Measurements from ENCODE around the gene ATP6V1G2.

DNA sequence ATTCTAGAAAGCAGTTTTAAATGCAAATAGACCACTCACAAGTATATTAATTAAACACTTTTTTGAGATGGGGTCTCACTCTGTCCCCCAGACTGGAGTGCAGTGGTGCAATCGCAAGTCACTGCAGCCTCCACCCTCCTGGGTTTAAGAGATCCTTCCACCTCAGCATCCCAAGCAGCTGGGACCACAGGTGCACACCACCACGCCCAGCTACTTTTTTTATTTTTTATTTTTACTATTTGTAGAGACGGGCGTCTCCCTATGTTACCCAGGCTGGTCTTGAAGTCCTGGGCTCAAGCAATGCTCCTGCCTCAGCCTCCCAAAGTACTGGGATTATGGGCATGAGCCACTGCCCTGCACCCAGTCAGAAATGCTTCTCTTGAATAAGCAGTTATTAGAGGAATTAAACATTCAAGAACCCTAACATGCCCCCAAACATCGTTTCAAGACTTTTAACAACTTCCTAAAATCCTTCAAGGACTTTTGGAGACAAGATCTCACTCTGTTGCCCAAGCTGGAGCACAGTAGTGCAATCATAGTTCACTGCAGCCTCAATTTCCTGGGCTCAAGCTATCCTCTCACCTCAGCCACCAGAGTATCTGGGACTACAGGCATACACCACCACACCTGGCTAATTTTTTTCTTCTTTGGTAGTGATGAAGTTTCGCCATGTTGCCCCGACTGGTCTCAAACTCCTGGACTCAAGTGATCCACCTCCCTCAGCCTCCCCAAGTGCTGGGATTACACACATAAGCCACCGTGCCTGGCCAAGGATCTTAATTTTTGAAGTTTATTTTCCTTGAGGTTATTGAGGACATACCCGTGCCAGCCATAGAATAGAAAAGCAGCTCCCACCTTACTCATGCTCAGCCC is 14.4 kb downstream of the ATP6V1G2 start:
- TF ChIP-seq, protein P1, sequence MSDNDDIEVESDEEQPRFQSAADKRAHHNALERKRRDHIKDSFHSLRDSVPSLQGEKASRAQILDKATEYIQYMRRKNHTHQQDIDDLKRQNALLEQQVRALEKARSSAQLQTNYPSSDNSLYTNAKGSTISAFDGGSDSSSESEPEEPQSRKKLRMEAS (IDR thresholded peaks at IDR 0.05; ENCODE audit: low read depth, low read length): no peak
- TF ChIP-seq, protein P2, sequence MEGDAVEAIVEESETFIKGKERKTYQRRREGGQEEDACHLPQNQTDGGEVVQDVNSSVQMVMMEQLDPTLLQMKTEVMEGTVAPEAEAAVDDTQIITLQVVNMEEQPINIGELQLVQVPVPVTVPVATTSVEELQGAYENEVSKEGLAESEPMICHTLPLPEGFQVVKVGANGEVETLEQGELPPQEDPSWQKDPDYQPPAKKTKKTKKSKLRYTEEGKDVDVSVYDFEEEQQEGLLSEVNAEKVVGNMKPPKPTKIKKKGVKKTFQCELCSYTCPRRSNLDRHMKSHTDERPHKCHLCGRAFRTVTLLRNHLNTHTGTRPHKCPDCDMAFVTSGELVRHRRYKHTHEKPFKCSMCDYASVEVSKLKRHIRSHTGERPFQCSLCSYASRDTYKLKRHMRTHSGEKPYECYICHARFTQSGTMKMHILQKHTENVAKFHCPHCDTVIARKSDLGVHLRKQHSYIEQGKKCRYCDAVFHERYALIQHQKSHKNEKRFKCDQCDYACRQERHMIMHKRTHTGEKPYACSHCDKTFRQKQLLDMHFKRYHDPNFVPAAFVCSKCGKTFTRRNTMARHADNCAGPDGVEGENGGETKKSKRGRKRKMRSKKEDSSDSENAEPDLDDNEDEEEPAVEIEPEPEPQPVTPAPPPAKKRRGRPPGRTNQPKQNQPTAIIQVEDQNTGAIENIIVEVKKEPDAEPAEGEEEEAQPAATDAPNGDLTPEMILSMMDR (IDR thresholded peaks at IDR 0.05; ENCODE audit: low read depth, low read length): no peak
